Amniotic epithelial cell (primary cell): ENCODE data around the gene CCSER2.
"Not testable (repeated sequence)": the region's sequence is repeated elsewhere in the genome, so short reads cannot be mapped to it uniquely, and the experiment has no call there.

Experiments
- DNase-seq: peaks from one replicate; pipeline ENCODE4 v3.0.0-alpha.2; 2010; ENCODE audit warnings: low read depth

Gene CCSER2, protein sequence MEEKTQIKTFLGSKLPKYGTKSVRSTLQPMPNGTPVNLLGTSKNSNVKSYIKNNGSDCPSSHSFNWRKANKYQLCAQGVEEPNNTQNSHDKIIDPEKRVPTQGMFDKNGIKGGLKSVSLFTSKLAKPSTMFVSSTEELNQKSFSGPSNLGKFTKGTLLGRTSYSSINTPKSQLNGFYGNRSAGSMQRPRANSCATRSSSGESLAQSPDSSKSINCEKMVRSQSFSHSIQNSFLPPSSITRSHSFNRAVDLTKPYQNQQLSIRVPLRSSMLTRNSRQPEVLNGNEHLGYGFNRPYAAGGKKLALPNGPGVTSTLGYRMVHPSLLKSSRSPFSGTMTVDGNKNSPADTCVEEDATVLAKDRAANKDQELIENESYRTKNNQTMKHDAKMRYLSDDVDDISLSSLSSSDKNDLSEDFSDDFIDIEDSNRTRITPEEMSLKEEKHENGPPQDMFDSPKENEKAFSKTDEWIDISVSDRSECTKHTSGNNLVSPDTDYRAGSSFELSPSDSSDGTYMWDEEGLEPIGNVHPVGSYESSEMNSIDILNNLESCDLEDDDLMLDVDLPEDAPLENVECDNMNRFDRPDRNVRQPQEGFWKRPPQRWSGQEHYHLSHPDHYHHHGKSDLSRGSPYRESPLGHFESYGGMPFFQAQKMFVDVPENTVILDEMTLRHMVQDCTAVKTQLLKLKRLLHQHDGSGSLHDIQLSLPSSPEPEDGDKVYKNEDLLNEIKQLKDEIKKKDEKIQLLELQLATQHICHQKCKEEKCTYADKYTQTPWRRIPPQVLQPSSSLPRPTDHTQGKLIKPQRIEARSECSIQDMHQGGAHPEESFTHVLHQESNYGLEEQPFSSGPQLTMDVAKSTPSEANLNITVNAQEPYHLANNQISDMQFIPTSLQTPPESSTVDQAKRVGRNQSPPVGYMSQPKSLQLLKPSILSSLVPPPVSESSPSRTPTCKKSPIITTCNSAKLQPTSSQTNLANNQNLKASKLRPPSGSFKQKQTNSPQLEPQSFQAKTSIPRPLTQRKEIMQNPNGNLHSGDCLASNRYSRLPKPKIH

DNA sequence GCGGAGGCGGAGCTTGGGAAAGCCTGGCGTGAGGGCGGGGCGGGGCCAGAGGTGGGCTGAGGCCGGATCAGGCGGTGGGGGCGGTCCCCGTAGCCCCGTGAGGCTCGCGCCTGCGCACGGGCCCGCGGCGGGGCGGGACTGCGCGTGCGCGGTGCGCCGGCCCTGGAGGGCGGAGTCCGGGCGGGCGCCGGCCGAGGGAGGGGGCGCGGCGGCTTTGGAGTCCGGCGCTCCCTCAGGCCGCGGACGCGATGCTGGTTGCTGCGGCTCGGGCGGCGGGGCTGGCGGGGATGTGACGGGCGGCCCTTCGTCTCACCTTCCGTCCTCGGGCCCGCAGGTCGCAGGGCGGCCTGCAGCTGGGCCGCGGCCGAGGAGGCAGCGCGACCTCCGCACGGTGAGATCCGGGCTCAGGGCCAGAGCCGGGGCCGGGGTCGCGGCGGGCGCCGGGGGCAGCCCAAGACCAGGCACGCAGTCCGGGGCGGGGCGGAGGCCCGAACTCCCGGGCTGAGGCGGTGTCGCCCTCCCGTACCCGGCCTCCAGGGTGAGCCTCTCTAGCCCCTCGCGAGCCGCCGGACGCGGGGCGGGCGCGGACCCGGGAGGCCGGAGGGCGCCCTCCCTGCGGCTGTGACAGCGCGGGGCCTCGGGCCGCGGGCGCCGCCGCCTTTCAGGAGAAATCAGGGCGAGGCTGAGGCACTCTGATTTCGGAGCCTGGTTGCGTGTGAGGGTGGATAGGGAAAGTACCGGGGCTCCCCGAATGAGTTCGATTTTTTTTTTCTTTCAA lies at the start of gene CCSER2:
Gene CCSER2, plus strand, starts transcription at position 172 of the 778 bp plus-strand sequence. CDS start 42,464 bp downstream, outside the sequence.
- DNase-seq, result no peak

DNA sequence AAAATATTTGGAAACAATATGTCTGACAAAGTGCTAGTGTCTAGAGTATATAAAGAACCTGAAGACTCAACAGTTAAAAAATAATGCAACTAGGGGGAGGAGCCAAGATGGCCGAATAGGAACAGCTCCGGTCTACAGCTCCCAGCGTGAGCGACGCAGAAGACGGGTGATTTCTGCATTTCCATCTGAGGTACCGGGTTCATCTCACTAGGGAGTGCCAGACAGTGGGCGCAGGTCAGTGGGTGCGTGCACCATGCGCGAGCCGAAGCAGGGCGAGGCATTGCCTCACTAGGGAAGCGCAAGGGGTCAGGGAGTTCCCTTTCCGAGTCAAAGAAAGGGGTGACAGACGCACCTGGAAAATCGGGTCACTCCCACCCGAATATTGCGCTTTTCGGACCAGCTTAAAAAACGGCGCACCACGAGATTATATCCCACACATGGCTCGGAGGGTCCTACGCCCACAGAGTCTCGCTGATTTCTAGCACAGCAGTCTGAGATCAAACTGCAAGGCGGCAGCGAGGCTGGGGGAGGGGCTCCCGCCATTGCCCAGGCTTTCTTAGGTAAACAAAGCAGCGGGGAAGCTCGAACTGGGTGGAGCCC lies 48.4 kb upstream of the CCSER2 start:
- not testable (repeated sequence) for DNase-seq

DNA sequence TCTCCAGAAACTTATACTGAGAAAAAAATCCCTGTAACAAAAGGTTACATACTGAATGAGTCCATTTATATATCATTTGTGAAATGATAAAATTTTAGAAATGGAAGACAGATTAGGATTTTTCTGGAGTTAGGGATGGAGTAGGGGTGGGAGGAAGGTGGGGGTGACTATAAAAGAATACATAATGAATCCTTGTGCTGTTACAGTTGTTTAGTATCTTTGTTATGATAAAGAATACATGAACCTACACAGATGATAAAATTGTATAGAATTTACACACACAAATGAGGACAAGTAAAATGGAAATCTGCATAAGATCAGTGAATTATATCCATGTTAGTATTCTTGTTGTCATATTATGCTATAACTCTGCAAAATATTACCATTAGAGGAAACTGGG lies 41.7 kb upstream of the CCSER2 start:
- no peak for DNase-seq

DNA sequence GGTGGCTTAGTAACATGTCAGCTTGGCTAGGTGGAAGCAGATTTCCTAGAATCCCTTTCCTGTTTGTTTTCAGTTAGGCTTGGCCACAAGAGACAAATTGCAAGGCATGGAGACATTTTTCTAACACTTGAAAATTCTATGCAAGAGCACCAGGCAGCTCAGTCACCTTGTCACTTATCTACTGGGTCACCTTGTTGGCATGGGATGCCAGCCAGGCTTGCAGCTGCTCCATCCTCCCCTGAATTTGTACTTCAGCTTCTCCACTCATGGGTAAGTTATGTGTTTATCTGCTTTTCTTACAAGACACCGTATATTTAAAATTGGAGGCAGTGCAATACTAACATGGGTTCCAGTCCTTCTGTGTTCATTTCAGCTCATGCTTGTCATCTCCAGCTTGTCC lies 40.2 kb upstream of the CCSER2 start:
- no peak for DNase-seq

DNA sequence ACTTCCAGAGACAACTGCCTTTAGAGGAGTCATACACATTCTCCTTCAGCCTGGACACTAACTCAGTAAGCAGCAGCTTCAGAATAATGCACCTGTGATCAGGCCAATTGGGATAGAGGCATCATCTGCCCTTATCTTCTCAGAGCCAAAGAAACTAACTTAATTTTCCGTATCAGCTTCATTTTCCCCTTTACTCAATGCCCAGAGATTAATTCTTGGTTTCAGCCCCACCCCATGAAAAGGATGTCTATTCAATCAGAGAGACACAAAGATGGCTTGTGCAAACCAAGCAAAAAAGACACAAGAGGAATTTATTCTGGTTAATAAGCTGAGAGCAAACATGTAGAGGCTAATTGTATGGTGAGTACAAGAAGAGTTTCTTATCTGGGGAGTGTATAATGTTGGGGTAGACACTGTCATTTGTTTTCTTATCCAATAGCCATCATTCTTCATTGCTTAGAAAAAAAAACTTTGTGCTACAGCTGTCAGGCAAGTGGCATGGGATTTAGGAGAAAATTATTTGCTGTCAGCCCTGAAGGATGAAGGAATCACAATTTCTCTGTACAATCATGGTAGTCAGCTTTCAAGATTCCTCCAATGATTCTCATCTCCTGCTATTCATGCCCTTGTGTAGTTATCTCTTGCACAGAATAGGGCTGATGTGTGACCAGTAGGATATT lies 38.7 kb upstream of the CCSER2 start:
- no peak for DNase-seq

DNA sequence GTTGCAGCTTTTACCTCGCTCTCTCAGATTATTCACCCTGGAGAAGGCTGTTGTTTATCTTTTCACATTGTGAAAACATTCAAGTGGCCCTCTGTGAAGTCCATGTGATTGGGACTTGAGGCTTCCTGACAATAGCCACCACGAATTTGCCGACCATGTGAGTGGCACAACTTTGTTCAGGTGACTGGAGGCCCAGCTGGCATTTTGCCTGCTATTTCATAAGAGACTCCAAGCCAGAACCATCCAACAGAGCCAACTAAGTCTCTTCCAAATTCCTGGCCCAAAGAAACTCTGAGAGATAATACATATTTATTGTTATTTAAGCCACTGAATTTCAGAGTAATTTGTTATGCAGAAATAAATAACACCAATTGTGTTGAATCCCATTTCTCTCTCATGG lies 38.2 kb upstream of the CCSER2 start:
- no peak for DNase-seq

DNA sequence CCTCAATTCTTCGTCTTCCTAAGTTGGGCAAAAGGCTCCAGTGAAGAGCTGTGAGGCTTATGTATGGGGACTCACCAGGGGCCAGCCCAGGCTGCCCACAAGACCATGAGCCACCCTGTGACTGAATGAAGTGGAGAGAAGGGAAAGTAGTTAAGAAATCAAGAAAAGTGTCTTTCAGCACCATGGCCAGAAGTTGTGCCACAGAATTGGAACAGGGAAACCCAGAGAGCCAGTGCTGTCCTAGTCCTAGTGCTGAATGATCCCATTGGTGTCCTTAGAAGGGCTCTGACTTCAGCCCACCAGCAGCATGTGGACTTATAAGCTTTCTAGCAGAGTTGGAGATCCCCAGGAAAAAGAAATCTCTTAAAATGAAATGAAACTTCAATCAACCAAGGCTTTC lies 37.0 kb upstream of the CCSER2 start:
- peak; percentile 69 for DNase-seq

DNA sequence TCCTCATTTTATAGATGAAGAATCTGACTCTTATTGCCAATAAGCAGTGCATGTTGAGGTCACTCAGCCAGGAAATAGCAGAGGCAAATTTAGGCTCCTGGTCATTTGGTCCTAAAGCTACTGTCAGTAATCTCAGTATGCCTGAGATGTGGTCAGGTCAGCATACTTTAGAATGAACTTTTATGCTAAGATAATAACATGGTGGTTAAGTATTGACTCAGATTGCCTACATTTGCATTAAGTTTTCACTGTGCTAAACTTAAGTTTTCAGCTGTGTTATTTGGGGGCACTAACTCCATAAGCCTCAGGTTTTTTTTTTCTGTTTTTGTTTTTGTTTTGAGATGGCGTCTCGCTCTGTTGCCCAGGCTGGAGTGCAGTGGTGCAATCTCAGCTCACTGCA lies 35.9 kb upstream of the CCSER2 start:
- no peak for DNase-seq

DNA sequence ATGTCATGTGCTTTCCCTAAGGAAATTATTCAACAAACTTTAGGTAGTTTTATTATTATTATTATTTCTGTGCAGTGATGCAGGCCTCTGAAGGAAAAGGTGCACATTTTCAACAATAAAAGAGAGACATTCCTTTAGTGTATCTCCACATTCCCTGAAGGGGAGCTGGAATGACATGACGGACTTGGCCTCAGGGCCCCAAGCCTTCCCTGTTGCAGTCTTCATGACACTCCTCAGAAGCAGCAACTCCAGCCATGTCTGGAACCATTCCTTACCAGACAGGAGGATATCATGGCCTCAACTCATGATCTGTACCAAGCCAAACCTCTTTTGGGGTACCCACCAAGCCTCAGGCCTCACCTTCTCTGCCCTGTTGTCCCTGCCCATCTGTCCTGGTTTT lies 35.2 kb upstream of the CCSER2 start:
- no peak for DNase-seq

DNA sequence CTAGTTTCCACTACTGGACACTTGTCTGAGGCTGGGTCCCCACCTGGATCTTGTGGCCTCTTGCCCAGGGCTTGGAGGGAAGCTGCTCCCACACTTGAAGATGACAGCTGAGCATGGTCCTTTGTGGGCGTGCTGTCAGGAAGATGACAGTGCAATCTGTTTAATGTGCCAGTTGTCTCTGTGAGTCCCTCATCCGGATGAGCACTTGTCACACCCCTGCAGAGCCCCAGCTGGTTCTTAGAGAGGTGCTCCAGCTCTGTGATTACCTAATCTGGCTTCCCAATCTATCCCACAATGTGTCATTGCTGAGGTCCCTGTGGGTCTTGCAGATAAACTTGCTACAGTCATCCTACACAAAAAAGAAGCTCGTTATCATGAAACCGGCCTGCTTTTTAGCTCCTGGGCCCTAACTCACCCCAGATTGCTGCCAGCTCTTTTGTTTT lies 34.8 kb upstream of the CCSER2 start:
- DNase-seq, result no peak

DNA sequence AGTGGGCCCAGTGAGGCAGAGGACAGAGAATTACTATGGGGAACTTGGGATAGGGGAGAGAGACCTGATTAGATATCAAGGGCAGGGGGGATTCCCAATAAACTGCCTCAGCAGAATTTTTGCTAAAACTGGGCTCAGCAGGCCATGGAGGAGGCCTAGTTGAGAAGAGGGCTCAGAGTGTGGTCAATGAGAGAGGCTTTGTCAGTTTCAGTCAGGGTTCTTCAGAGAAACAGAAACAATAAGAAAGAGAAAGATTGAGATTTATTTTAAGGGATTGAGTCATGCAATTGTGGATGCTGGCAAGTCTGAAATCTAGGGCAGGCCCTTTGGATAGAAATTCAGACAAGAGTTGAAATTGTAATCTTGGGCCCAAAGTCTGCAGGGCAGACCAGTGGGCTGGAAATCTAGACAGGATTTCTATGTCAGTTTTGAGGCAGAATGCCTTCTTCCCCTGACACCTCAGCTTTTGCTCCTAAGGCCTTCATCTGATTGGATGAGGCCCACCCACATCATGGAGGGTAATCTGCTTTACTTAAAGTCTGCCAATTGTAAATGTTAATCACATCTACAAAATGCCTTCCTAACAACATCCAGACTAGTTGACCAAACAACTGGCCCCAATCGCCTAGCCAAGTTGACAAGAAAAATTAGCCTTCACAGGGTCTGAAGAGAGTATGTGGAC lies 33.5 kb upstream of the CCSER2 start:
- no peak for DNase-seq

DNA sequence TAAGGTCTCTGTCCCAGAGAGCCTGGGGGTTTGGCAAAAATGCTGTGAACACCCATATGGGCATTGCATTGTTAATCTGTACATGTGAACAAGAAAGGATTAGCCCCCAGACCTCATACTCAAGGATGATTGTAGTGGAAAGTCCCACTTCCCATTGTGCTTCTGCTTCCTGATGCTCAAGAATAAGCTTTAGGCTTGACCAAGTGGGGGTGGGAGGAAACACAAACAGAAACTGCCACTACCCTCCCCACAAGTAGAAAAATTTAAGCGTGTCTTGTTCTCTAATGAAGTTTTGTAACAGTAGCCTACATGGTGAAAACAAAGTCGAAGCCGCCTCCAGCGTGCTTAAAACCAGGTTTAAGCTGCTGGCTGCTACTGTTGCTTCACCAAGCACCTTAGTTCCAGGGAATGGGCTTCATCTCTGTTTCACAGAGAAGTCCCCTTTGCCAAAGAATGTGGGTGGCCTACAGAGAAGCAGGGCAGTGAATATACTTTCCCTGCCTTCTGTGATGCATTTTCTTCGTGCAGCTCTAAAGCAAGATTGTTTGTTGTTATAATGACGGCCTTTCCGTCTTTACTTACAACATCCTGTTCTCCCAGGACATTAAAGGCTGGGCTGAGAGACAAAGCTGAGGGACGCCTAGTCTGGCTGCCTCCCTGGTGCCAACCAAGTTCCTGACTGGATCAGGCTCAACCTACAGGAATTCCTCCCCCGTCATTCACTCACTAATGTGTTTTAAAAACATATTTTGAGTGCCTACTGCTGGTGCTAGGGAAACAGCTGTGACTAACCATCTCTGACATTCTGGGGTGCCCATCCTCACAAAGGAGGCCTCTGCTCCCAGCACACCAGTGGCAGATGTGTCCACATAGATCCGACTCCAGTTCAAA lies 32.1 kb upstream of the CCSER2 start:
- DNase-seq, result peak; percentile 8

DNA sequence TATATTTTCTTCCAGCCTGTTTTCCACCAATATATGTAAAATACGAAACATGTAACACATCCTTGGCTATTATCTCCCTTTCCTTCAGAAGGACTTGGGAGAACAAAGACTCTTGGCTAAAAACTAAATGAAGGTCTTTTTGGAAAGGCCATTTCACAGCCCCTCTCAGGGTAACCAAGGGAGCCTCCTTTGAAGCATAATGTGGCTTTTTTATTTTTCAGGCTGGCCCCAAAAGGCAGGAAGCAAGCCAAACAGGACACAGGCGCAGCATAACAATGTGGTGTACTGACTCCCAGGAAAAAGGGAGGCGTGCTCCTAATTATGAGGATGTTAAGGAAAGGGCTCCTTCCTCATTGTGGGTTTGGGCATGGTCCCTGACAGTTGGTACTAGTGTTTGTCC lies 30.3 kb upstream of the CCSER2 start:
- no peak for DNase-seq

DNA sequence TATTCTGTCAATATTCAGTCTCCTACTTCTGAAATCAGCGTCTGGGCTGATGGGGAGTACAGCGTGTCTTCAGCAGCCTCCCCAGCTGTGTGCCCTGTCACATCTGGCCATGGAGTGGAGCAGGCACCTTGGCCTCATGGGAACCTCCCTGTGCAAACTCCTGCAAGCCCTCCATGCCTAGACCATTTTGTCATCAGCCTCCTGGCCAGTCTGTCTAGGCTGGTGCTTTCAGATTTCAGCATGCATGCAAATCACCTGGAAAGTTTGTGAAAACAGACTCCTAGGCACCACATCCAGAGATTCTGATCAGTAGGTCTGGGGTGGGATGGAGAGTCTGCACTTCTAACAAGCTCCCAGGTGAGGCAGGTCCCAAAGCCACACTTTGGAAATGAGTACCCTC lies 26.2 kb upstream of the CCSER2 start:
- DNase-seq, result no peak

DNA sequence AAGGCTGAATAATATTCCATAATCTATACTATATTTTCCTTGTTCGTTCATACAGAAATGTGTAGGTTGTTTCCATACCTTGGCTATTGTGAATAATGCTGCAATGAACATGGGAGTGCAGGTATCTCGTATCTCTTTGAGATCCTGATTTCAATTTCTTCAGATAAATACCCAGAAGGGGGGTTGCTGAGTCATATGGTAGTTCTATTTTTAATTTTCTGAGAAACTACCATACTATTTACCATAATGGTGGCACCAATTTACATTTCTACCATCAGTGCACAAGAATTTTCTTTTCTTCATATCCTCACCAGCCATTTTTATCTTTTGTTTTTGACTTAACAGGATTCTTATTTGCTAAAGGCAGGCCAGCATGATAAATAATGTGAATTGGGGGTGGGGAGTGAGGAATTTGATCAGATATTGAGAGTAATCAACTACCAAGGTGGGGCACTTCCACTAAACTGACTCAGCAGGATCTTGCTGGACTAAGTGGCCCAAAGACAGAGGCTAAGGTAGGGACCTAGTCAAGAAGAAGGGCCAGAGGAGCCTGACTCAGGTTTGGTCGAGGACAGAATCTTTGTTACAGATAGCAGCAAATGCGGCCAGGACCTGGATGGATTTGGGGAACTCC lies 21.5 kb upstream of the CCSER2 start:
- no peak for DNase-seq

DNA sequence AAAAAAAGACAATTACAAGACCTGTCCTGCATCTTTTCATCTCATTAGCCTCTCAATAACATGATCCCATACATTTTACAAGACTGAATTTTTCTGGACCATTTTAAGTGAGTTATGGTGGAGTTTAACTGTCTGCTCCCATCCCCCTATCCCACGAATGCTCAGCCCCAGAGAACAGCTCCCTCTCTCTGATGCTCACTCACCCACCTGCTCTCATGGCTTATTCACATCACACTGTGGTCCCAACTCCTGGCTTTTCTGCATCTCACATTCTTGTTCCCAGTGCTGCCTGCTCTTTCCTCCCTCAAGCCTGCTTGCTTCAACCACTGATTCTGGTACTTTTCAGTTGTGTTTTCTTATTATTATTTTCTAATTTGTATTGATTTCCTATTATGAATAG lies 20.4 kb upstream of the CCSER2 start:
- DNase-seq, result no peak

DNA sequence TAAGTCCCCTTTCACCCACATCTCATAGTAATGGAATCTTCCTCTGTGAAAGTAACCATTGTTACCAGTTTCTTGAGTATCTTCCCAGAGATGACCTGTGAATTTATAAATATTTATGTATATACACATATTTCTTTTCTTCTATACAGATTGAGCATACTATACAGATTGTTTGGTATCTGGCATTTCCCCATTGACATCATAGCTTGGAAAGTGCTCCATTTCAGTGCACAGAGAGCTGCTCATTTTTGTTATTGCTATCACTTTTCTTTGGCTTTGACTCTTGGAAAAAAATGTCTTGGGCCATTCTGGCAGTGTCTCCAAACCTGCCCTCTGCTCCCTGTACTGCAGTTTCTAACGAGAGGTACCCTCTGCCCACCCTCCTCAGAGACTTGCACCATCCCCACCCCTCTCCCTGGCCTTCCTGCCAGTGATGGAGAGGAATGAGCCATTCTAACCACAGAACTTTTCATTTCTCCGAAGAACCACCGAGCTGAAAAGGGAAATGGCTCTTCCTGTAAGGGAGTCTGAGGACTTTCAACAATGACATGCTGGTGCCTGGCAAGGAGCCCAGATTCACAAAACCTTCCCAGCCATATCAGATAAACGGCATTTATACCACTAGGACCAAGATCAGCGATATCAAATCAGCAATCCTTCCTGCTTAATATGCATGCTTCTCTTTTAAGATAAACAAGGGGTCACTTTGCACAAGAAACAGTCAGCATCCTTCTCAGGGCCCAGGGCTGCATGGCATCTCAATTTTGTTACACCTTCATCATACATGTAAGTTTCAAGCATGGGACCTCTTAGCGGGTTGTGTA lies 19.7 kb upstream of the CCSER2 start:
- peak; percentile 57 for DNase-seq

DNA sequence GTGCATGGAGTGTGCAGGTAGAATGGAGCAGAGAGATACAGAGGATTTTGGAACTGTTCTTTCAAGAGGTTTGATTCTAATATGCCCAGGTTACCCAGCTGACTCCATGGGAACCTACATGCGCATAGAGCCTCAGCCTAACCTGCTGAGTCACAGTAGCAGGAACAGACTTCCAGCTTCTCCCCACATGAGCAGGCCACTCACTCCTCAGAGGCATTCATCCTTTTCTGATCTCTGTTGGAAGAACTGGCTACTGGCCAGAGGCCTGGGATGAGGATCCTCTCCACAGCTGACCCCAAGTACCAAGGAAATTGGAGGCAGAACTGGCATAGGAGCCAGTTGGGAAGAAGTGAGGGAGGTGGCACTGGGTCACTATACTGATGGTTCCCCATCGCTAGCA lies 17.9 kb upstream of the CCSER2 start:
- DNase-seq, result peak; percentile 42
